DND-41 (cell line): Measurements from ENCODE around the gene MYOD1.

Experiments
- ATAC-seq: fragments of 200-7000 bp; cut with Tn5 transposase; 3 replicates; pipeline ENCODE4 v1.9.1; 2021; ENCODE audit warnings: low read depth; ENCODE audit not compliant: insufficient read depth
- DNase-seq: peaks from one replicate; pipeline ENCODE4 v3.0.0-alpha.2; 2020
- H2AFZ ChIP-seq: 2 replicates; pipeline ENCODE4 v1.6.0; 2012; ENCODE audit warnings: low read depth, low read length
- H3K27ac ChIP-seq: 2 replicates; pipeline ENCODE4 v1.5.1; 2012; ENCODE audit warnings: low read length, inconsistent platforms
- H3K27me3 ChIP-seq: fragments of 200-600 bp; sonication (generic); 2 replicates; pipeline ENCODE4 v1.6.0; 2012; ENCODE audit warnings: low read length, mild to moderate bottlenecking, inconsistent platforms; ENCODE audit not compliant: insufficient read depth, poor library complexity
- H3K36me3 ChIP-seq: 2 replicates; pipeline ENCODE4 v1.5.1; 2012; ENCODE audit warnings: low read length, inconsistent platforms; ENCODE audit not compliant: insufficient read depth
- H3K4me1 ChIP-seq: 2 replicates; pipeline ENCODE4 v1.5.1; 2012; ENCODE audit warnings: mild to moderate bottlenecking, low read length; ENCODE audit not compliant: insufficient read depth
- H3K4me2 ChIP-seq: 2 replicates; pipeline ENCODE4 v1.6.0; 2012; ENCODE audit warnings: mild to moderate bottlenecking, moderate library complexity, low read length, inconsistent platforms; ENCODE audit not compliant: insufficient read depth
- H3K4me3 ChIP-seq, 2 experiments: fragments of 200-600 bp in 1 of 2; shearing (Covaris generic) in 1 of 2; 2 replicates each; pipeline ENCODE4 v1.5.1; 2012 to 2016; ENCODE audit warnings: inconsistent platforms in 2 of 2, low read length in 2 of 2, mild to moderate bottlenecking in 2 of 2, low read depth in 1 of 2, moderate library complexity in 1 of 2
- H3K79me2 ChIP-seq: 2 replicates; pipeline ENCODE4 v1.6.0; 2012; ENCODE audit warnings: low read length, inconsistent platforms; ENCODE audit not compliant: insufficient read depth
- H3K9ac ChIP-seq: 2 replicates; pipeline ENCODE4 v1.6.0; 2012; ENCODE audit warnings: low read depth, mild to moderate bottlenecking, inconsistent platforms, low read length, moderate library complexity
- H3K9me3 ChIP-seq: 2 replicates; pipeline ENCODE4 v1.5.1; 2012; ENCODE audit warnings: low read length, moderate library complexity, mild to moderate bottlenecking, inconsistent platforms; ENCODE audit not compliant: insufficient read depth, severe bottlenecking
- H4K20me1 ChIP-seq: 2 replicates; pipeline ENCODE4 v1.6.0; 2012; ENCODE audit warnings: low read length; ENCODE audit not compliant: insufficient read depth
- EZH2 ChIP-seq: IDR thresholded peaks from 3 replicates; pipeline ENCODE4 v1.6.1; 2012; ENCODE audit warnings: borderline replicate concordance, low read depth, mild to moderate bottlenecking, moderate library complexity, low read length, inconsistent platforms; ENCODE audit not compliant: severe bottlenecking
- TF ChIP-seq, protein P1 (sequence below): IDR thresholded peaks from 2 replicates; pipeline ENCODE4 v1.5.1; 2012; ENCODE audit warnings: borderline replicate concordance, low read length, moderate library complexity, mild to moderate bottlenecking; ENCODE audit not compliant: poor library complexity, severe bottlenecking; ENCODE audit errors: extremely low read depth

The MYOD1 gene

DNA sequence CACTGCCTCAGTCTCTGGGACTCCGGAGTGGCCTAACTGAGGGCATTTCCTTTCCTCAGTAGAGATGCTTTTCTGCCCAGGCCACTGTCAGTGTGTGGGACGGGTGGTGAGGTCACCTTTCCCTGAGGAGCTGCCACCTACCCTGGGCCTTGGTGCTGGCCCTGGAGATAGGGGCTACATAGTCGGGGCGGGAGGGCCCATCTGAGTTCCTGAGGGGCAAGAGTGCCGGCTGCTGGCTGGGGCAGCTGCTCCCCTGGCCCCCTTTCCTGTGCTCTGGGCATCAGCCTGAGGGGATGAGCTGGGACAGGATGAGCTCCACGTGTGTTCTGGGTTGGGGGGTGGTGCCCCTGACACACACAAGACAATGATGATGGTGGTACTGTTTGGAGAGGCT lies 20.6 kb downstream of the MYOD1 start:
- Histone ChIP-seq H3K27me3 (no peaks in the 10 kb centered on the region), H3K27ac (no peak overlapping the region), H3K4me1 (no peaks in the 10 kb centered on the region), H3K4me2 (no peak overlapping the region), H2AFZ (no peak overlapping the region), H4K20me1 (no peaks in the 10 kb centered on the region), H3K36me3 (no peaks in the 10 kb centered on the region), H3K4me3 (no peak overlapping the region), H3K79me2 (no peaks in the 10 kb centered on the region), H3K9me3 (no peaks in the 10 kb centered on the region), H3K9ac (no peak overlapping the region)
- no peak for DNase-seq
- TF ChIP-seq EZH2 = no peak
- TF ChIP-seq, protein P1, sequence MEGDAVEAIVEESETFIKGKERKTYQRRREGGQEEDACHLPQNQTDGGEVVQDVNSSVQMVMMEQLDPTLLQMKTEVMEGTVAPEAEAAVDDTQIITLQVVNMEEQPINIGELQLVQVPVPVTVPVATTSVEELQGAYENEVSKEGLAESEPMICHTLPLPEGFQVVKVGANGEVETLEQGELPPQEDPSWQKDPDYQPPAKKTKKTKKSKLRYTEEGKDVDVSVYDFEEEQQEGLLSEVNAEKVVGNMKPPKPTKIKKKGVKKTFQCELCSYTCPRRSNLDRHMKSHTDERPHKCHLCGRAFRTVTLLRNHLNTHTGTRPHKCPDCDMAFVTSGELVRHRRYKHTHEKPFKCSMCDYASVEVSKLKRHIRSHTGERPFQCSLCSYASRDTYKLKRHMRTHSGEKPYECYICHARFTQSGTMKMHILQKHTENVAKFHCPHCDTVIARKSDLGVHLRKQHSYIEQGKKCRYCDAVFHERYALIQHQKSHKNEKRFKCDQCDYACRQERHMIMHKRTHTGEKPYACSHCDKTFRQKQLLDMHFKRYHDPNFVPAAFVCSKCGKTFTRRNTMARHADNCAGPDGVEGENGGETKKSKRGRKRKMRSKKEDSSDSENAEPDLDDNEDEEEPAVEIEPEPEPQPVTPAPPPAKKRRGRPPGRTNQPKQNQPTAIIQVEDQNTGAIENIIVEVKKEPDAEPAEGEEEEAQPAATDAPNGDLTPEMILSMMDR = no peak
- no peak for ATAC-seq

- H3K79me2 ChIP-seq = no peaks in the 10 kb centered on the region
- no peaks in the 10 kb centered on the region for H3K9me3 ChIP-seq
- H3K4me2 ChIP-seq = no peak overlapping the region
- no peak overlapping the region for H3K27ac ChIP-seq
- DNase-seq (no peak), ATAC-seq (no peak)
- H3K36me3 ChIP-seq = no peaks in the 10 kb centered on the region
- no peak for TF ChIP-seq EZH2
- TF ChIP-seq, protein P1 = no peak
- no peaks in the 10 kb centered on the region for H4K20me1 ChIP-seq
- H2AFZ ChIP-seq = no peak overlapping the region
- no peaks in the 10 kb centered on the region for H3K27me3 ChIP-seq
- H3K9ac ChIP-seq = no peak overlapping the region
- H3K4me3 ChIP-seq = no peak overlapping the region
- H3K4me1 ChIP-seq = no peaks in the 10 kb centered on the region
Observed at GRCh38 chr11:17740649-17741235, 21.4 kb downstream of the MYOD1 start.

DNA sequence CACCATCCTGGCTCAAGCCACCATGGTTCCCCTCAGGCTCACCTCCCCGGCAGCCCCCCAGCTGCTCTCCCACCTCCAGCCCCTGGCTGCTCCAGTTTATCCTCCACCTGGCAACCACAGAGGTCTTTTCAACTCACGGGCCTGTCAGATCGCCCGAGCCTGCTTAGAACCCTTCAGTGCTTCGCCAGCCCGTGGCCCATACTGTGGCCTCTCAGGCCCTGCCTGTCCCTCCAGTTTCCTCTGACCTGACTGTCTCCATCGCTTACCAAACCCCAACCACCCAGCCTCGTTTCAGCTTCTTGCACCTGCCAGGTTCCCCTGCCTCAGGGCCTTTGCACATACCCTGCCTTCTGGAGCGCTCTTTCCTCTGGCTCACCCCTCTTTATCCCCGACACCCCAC lies 22.1 kb downstream of the MYOD1 start:
- Histone ChIP-seq H3K4me2 (no peak overlapping the region), H2AFZ (no peak overlapping the region), H3K4me3 (no peak overlapping the region), H3K9ac (no peak overlapping the region), H3K27me3 (peaks cover 3% of the 10 kb centered on the region), H3K36me3 (no peaks in the 10 kb centered on the region), H3K4me1 (no peaks in the 10 kb centered on the region), H3K9me3 (no peaks in the 10 kb centered on the region), H3K27ac (no peak overlapping the region), H4K20me1 (no peaks in the 10 kb centered on the region), H3K79me2 (no peaks in the 10 kb centered on the region)
- ATAC-seq (no peak), DNase-seq (no peak)
- TF ChIP-seq, protein P1 = no peak
- TF ChIP-seq EZH2 = no peak
